Measurements from ENCODE around the gene FAM50B. TPM values are rescaled to one million over a fixed set of nuclear protein-coding genes. Genes with fewer than 3 reads are reported as not detected.

Gene FAM50B
- polyA plus RNA-seq, 1 donor from 2014 or later, result 14.0 TPM

DNA sequence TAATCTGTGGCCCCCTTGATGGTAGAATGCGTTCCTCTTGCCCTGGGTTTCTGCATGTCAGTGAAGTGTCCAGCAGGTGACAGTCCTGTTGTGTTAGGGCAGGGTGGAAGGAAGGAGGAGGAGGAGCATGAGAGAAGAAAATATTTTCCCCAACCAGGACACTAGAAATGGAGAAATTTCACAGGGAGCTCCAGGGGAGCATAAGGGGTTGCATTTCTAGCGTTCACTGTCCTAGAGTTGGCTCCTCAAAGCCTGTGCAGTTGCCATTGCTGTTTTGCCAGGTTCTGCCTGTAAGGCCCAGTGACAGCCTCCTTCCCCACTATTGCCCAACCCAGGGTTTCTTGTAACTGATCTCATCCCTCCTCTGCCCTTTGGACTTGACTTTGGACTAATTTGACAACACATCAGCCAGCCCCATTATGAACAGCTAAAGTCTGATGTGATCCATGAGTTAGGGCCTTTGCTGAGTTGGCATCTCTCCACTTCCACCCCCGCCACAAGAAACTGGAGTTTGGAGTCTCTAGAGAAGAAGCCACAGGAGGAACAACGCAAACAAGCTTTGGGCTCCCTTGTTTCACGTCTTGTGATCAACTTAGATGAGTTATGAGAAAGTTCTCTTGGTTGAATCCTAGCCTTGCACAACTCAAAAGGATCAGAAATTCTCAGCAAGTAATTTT, 14.0 kb upstream of the FAM50B start:
- Mint-ChIP-seq H3K27me3 (peaks cover 3% of the 10 kb centered on the region), H3K4me3 (no peak overlapping the region), H3K27ac (peak overlapping the region in 1 of 3 donors; percentile 89), H3K4me1 (peaks cover 0 to 1% (median 0%) of the 10 kb centered on the region in 3 donors), H3K36me3 (no peaks in the 10 kb centered on the region), H3K9me3 (no peaks in the 10 kb centered on the region)

- H3K36me3 Mint-ChIP-seq, result no peaks in the 10 kb centered on the region
- peaks cover 3% of the 10 kb centered on the region for H3K27me3 Mint-ChIP-seq
- H3K9me3 Mint-ChIP-seq, result no peaks in the 10 kb centered on the region
- H3K4me3 Mint-ChIP-seq, result no peak overlapping the region
- H3K4me1 Mint-ChIP-seq, result peaks cover 0 to 2% (median 0%) of the 10 kb centered on the region in 3 donors
- H3K27ac Mint-ChIP-seq, result no peak overlapping the region
These were observed 13.4 kb upstream of the FAM50B start for GRCh38 chr6:3835785-3836184.

- H3K4me3 Mint-ChIP-seq, result no peak overlapping the region
- H3K27ac Mint-ChIP-seq, result peak overlapping the region in 1 of 3 donors; percentile 87
- H3K36me3 Mint-ChIP-seq, result no peaks in the 10 kb centered on the region
- no peaks in the 10 kb centered on the region for H3K9me3 Mint-ChIP-seq
- H3K27me3 Mint-ChIP-seq, result peaks cover 3% of the 10 kb centered on the region
- H3K4me1 Mint-ChIP-seq, result peaks cover 0 to 3% (median 0%) of the 10 kb centered on the region in 3 donors
These were observed 12.6 kb upstream of the FAM50B start for GRCh38 chr6:3836566-3836965.

GRCh38 chr6:3837781-3838180, 11.4 kb upstream of the FAM50B start:
- no peaks in the 10 kb centered on the region for H3K36me3 Mint-ChIP-seq
- peaks cover 0 to 3% (median 2%) of the 10 kb centered on the region in 3 donors for H3K4me1 Mint-ChIP-seq
- H3K27ac Mint-ChIP-seq, result no peak overlapping the region
- no peak overlapping the region for H3K4me3 Mint-ChIP-seq
- H3K27me3 Mint-ChIP-seq, result peaks cover 2% of the 10 kb centered on the region
- no peaks in the 10 kb centered on the region for H3K9me3 Mint-ChIP-seq

- H3K4me1 Mint-ChIP-seq, result peaks cover 0 to 4% (median 2%) of the 10 kb centered on the region in 3 donors
- H3K27me3 Mint-ChIP-seq, result peaks cover 2% of the 10 kb centered on the region
- no peaks in the 10 kb centered on the region for H3K36me3 Mint-ChIP-seq
- peak overlapping the region in 1 of 4 donors; percentile 27 for H3K4me3 Mint-ChIP-seq
- no peaks in the 10 kb centered on the region for H3K9me3 Mint-ChIP-seq
- no peak overlapping the region for H3K27ac Mint-ChIP-seq
These were observed 9.9 kb upstream of the FAM50B start for GRCh38 chr6:3838992-3839867.

DNA sequence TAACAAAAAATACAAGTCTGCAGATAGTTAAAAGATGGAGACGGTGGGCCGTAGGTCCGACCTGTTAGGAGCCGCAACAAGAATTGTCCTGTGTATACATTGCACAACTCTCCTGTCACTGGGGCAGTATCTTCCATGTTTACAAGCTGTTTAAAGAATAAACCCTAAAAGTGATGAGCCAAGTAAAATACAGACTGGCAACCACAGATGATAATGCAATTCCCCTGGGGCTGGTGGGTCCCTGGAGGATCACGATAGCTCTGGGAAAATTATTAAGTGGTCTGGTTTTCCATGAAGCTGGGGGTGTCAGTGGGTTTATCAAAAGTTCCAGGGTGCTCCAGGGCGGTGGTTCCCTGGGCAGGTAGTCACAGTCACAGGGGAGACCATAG, 8.1 kb upstream of the FAM50B start:
- peaks cover 0 to 5% (median 3%) of the 10 kb centered on the region in 3 donors for H3K4me1 Mint-ChIP-seq
- H3K9me3 Mint-ChIP-seq, result no peaks in the 10 kb centered on the region
- peaks cover 2% of the 10 kb centered on the region for H3K27me3 Mint-ChIP-seq
- H3K4me3 Mint-ChIP-seq, result no peak overlapping the region
- H3K27ac Mint-ChIP-seq, result no peak overlapping the region
- H3K36me3 Mint-ChIP-seq, result peaks cover 3% of the 10 kb centered on the region

DNA sequence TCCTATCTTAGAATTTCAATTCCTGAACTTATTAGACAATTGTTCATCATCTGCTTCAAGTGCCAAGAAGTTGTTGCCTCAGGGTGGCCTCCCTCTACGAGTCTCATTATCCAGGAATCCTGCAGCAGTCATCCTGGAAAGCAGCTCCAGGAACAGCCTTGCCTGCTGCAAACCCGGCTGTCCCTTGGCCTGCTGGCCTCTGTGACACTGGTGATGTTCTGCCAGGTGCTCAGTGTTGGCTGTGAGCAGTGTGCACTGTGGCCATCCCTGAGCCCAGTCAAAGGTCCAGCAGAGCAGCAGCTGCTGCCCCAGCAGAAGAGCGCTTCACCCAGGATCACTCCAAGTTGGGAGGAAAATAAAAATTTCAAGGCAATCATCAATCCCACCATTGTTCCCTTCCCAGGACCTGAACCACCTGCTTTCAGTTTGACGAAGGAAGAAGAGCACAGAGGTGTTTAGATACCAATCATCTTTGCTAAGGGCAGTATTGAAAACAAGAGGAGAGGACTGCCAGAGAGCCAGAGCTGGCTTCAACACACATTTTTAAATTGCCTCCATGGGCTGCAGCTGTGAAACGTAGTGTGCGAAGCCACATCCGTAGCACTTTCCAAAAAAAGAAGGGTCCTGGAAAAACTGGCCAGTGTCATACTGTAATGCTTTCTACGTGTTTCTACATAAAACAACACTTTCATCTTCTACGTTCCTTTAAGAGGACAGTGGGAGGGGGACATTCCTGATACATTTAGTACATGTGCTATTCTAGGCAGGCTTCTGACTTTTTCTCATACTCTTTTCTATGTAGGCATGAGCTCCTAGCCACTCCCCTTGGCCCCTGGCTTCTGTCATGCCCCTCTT, 7.2 kb upstream of the FAM50B start:
- no peak overlapping the region for H3K4me3 Mint-ChIP-seq
- H3K27me3 Mint-ChIP-seq, result peaks cover 2% of the 10 kb centered on the region
- peaks cover 3% of the 10 kb centered on the region for H3K36me3 Mint-ChIP-seq
- H3K4me1 Mint-ChIP-seq, result peaks cover 0 to 5% (median 3%) of the 10 kb centered on the region in 3 donors
- H3K9me3 Mint-ChIP-seq, result no peaks in the 10 kb centered on the region
- no peak overlapping the region for H3K27ac Mint-ChIP-seq

- Mint-ChIP-seq H3K4me1 (peaks cover 13 to 16% (median 13%) of the 10 kb centered on the region in 3 donors), H3K36me3 (peaks cover 3% of the 10 kb centered on the region), H3K27ac (no peak overlapping the region), H3K4me3 (no peak overlapping the region), H3K27me3 (no peaks in the 10 kb centered on the region), H3K9me3 (no peaks in the 10 kb centered on the region)
These were observed 5.6 kb upstream of the FAM50B start for GRCh38 chr6:3843379-3844096.

GRCh38 chr6:3844097-3844463, 5.1 kb upstream of the FAM50B start:
- no peaks in the 10 kb centered on the region for H3K9me3 Mint-ChIP-seq
- H3K27me3 Mint-ChIP-seq, result no peaks in the 10 kb centered on the region
- no peak overlapping the region for H3K27ac Mint-ChIP-seq
- H3K4me3 Mint-ChIP-seq, result no peak overlapping the region
- H3K4me1 Mint-ChIP-seq, result peaks cover 16 to 17% (median 16%) of the 10 kb centered on the region in 3 donors
- H3K36me3 Mint-ChIP-seq, result peaks cover 3% of the 10 kb centered on the region

- H3K27ac Mint-ChIP-seq, result peak overlapping the region in 2 of 3 donors; percentile 24 to 44
These were observed 1.7 kb upstream of the FAM50B start for GRCh38 chr6:3847521-3847920.

DNA sequence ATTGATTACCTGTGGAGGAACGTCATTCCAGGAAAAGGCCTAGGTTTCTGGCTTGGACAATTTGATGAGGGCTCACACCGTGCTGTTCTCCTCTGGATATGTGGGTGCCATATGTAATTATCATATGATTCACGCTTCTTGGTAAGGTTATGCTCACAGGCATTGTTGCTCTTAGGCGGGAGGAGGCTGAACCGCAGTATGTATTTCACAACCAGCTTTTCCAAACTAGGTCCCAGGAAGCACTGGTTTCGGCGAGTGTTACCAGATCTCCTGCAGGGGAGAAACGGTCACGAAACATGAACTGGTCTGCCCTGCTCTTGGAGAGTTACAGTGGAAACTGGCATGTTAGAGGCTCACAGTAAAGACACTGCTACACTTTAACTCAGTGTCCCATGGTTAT, 793 bp upstream of the FAM50B start:
- Mint-ChIP-seq H3K9me3 (no peaks in the 10 kb centered on the region), H3K36me3 (peaks cover 6% of the 10 kb centered on the region), H3K27ac (peak overlapping the region in 1 of 3 donors; percentile 32), H3K4me1 (peaks cover 17 to 24% (median 22%) of the 10 kb centered on the region in 3 donors), H3K27me3 (no peaks in the 10 kb centered on the region), H3K4me3 (peak overlapping the region; percentile 71 to 92 (median 82))

More at GRCh38 chr6:3847521-3847920, 1.7 kb upstream of the FAM50B start:
- Mint-ChIP-seq H3K27me3 (no peaks in the 10 kb centered on the region), H3K4me1 (peaks cover 17 to 24% (median 22%) of the 10 kb centered on the region in 3 donors), H3K4me3 (peak overlapping the region in 1 of 4 donors; percentile 52), H3K9me3 (no peaks in the 10 kb centered on the region), H3K36me3 (peaks cover 6% of the 10 kb centered on the region)

- H3K4me1 Mint-ChIP-seq, result peaks cover 17 to 22% (median 22%) of the 10 kb centered on the region in 3 donors
- H3K27ac Mint-ChIP-seq, result peak overlapping the region; percentile 32 to 93 (median 73)
- peak overlapping the region; percentile 71 to 92 (median 82) for H3K4me3 Mint-ChIP-seq
- H3K36me3 Mint-ChIP-seq, result peaks cover 6% of the 10 kb centered on the region
- no peaks in the 10 kb centered on the region for H3K9me3 Mint-ChIP-seq
- H3K27me3 Mint-ChIP-seq, result no peaks in the 10 kb centered on the region
These were observed 693 bp downstream of the FAM50B start for GRCh38 chr6:3849681-3850450.

DNA sequence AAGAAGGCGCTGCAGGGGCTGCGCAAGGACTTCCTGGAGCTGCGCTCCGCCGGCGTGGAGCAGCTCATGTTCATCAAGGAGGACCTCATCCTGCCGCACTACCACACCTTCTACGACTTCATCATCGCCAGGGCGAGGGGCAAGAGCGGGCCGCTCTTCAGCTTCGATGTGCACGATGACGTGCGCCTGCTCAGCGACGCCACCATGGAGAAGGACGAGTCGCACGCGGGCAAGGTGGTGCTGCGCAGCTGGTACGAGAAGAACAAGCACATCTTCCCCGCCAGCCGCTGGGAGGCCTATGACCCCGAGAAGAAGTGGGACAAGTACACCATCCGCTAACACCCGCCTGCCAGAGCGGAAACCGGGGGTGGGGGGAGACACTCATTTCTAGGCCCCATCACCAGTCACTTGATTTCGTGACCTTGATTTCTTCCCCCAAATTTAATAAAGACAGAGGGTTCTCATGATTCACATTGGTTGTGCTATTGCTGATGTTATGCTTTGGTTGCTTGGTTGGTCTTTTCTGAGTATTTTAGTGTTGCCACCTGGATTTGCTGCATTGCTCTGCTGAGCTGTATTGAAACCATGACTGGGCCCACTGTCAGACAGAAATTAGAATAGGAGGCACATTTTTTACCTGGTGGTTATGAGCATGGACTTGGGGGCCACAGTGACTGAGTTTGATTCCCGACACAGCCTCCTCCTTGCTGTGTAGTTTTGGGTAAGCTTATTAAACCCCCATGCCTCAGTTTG, 1.5 kb downstream of the FAM50B start:
- peak overlapping the region; percentile 4 to 75 (median 51) for H3K4me3 Mint-ChIP-seq
- H3K27me3 Mint-ChIP-seq, result no peaks in the 10 kb centered on the region
- peak overlapping the region in 1 of 3 donors; percentile 16 for H3K27ac Mint-ChIP-seq
- H3K36me3 Mint-ChIP-seq, result peaks cover 3% of the 10 kb centered on the region
- H3K4me1 Mint-ChIP-seq, result peaks cover 14 to 22% (median 22%) of the 10 kb centered on the region in 3 donors
- H3K9me3 Mint-ChIP-seq, result no peaks in the 10 kb centered on the region

All from IgD-negative memory B cell (primary cell).